Right lung (tissue), 10 donors: ENCODE results near the gene C16orf96. TPM values are rescaled to one million over a fixed set of nuclear protein-coding genes. Genes with fewer than 3 reads are reported as not detected.

ENCODE experiments used
- DNase-seq, 2 donors: peaks; one replicate each; pipeline ENCODE4 v3.0.0-alpha.2; 2013
- long read RNA-seq, 8 donors: transcript quantifications; one replicate each; lab custom pipeline, GENCODE V29; 2026
- polyA plus RNA-seq, 5 donors: library from polyadenylated mRNA; unstranded; fragments of 120-200 nt; gene quantifications; one replicate each; pipeline versions ENCODE4 v1.2.1 to v1.2.3, GENCODE V29; 2013; ENCODE audit warnings: inconsistent platforms in 1 of 5, low replicate concordance in 1 of 5; ENCODE audit not compliant: insufficient read length in 5 of 5, insufficient read depth in 1 of 5

Gene C16orf96
- under 1 TPM; 0.27 to 0.54 (median 0.33) TPM for polyA plus RNA-seq
- long read RNA-seq, donor 1 = 0 reads
- long read RNA-seq, donor 2 = 0 reads
- long read RNA-seq, donor 3 = 0 reads
- long read RNA-seq, donor 4 = 0 reads
- long read RNA-seq, donor 5 = 0 reads
- long read RNA-seq, donor 6 = 0 reads
- long read RNA-seq, donor 7 = 0 reads
- long read RNA-seq, donor 8 = 0 reads

DNA sequence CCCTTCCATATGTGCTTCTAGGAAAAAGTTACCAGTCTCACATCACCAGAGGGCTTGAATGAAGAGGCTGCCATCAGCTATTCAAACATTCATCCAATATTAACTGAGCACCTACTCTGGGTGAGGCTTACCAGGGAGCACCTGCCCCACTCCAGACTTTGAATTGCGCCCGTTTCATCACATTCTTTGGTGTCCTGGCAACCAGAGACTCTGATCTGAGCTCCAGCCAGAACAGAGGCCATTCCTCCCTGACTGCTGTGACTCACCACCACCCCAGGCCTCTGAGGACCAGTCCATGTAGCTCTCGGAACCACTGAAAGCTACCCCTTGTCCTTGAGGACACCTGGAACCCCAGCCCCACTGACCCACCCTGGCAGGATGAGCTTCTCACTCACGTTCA lies at the start of gene C16orf96:
TSS of gene C16orf96 (plus strand) at position 229 of the 400 bp plus-strand sequence. CDS start at position 379, 150 bp downstream.
- DNase-seq = no peak

DNA sequence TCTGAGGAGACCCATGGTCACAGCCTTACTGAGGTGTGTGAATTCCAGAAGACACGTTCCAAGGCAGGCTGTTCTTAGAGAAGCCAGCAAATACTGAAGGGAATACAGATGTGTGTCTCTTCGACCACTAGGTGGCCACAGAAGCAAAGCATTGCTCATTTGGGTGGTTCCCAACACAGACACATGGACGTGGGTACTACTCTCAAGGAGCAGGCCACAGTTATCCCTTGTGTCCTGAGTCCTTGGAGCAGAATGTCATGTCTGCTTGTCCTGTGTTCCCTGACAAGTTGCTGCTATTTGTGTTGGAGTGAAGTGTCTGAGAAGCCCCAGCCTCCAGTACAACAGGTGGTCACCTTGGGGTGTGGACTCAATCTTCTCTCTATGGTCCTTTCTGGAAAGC lies 49.7 kb upstream of the C16orf96 start:
- peak; percentile 47 to 60 for DNase-seq

DNA sequence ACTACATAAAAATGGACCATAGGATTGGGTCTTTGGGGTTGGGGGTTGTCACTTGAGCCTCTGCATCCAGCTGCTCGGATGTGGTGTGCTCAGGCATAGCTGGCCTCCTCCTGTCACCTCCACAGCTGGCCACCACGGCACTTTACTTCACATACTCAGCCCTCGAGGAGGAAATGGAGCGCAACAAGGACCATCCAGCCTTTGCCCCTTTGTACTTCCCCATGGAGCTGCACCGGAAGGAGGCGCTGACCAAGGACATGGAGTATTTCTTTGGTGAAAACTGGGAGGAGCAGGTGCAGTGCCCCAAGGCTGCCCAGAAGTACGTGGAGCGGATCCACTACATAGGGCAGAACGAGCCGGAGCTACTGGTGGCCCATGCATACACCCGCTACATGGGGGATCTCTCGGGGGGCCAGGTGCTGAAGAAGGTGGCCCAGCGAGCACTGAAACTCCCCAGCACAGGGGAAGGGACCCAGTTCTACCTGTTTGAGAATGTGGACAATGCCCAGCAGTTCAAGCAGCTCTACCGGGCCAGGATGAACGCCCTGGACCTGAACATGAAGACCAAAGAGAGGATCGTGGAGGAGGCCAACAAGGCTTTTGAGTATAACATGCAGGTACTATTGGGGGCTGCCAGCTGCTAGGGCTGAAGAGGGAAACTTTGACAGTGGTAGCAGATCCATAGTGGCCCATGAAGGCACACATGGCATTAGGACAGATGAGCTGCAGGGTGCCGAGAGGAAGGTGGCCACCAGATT lies 48.4 kb upstream of the C16orf96 start:
- DNase-seq = no peak

DNA sequence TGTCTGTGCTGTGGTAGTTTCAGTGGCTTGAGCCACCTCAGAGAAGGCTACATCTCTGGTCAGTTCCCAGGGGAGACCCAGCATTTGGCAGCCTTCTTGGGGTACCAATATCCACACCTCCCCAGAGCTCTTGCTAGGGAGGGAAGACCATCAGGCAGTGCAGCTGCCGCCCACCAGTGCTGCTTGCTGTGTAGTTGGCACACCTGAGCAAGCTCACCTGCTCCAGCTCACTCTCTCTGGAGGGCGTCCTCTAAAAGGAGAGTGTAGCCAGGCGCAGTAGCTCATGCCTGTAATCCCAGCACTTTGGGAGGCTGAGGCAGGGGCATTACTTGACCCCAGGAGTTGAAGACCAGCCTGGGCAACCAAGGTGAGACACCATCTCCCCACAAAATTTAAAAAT lies 47.3 kb upstream of the C16orf96 start:
- no peak for DNase-seq

DNA sequence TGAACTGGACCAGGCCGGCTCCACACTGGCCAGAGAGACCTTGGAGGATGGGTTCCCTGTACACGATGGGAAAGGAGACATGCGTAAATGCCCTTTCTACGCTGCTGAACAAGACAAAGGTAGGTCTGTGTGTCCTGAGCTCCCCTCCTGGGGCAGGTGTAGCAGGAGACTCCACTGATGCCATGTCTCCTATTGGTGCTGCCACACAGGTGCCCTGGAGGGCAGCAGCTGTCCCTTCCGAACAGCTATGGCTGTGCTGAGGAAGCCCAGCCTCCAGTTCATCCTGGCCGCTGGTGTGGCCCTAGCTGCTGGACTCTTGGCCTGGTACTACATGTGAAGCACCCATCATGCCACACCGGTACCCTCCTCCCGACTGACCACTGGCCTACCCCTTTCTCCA lies 46.7 kb upstream of the C16orf96 start:
- DNase-seq = no peak

DNA sequence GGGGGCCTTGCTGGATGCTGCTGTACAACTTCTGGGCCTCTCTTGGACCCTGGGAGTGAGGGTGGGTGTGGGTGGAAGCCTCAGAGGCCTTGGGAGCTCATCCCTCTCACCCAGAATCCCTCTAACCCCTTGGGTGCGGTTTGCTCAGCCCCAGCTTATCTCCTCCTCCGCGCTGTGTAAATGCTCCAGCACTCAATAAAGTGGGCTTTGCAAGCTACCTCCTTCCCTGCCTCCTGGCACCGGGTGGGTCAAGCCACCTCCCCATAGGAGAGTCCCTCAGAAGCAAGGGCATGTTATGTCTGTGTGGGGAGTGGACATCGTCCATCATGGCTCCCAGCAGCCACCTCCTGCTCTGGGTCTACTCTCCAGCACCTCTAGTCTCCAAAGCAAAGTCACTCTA lies 46.0 kb upstream of the C16orf96 start:
- DNase-seq = no peak

DNA sequence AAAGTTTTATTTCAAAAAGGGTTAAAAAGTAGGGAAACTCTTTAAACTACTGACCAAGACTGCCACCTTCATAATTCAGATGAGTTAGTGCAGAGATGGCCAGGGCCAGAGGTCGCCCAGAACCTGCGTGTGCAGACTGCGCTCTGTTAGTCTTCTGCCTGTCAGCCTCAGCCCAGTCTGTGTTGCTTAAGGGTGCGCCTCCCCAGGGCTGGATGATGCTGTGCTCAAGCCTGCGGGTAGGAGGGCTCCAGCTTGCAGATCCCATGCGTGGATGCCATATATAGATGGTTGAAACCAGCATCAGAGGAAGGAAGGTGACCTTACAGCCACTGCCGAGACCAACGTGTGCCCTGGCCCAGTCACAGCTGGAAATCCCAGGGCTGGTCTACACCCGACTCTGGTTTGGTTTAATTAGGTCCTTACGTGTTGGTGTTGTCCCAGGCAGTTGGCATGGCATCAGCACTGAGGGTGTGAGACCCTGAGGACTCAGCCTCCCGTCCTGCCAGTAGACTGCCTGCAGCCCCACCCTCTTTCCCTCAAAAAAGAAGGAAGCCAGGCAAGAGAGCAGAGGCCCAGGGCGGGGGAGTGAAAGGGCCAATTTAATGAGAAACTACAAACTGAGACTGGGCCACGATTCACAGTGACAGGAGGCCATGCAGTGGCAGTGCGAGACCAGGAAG lies 45.3 kb upstream of the C16orf96 start:
- DNase-seq = no peak

DNA sequence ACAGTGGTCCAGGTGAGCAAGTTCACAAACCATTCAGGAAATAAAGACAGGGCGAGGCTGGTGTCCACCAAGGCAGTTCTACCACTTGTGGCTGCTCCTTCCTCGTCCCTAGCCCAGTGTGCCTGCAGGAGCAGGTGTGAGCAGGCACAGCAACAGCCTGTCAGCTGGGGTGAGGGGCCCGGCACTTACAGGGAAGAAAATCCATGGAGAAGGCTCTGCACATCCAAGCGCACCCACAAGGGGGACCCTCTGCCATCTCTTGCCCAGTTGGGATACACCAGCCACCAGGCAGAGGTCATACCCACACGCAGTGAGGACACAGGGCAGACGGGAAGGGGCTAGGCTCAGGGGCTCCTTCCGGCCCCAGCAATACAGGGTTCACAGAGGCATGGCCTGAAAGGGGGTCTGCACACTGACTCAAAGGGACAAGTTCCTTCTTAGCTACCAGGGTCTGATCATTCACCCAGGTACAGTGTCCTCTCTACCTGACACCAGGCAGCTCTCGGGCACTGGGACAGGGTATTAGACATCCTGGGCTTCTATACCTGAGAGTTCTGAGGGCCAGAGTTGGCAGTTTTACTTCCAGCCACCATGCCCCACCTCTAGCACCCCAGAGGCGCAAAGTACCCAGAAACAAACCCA lies 44.6 kb upstream of the C16orf96 start:
- no peak for DNase-seq

DNA sequence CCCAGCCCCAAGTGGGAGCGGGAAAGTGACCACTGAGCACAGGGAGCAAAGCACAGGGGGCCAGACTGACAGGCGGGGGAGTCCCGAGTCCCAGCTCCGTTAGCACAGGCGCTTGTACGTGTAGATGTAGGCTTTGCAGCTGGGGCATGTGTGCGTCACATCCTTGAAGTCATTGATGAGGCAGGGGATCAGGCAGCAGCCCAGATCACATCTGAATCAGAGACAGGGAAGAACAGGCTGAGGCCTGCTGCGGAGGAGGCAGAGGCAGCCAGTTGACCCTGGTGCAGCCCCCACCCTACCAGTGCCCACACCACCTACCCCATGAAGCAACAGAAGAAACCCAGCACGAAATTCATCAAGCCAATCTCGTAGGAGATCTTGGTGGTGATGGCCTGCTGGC lies 43.7 kb upstream of the C16orf96 start:
- DNase-seq = no peak

DNA sequence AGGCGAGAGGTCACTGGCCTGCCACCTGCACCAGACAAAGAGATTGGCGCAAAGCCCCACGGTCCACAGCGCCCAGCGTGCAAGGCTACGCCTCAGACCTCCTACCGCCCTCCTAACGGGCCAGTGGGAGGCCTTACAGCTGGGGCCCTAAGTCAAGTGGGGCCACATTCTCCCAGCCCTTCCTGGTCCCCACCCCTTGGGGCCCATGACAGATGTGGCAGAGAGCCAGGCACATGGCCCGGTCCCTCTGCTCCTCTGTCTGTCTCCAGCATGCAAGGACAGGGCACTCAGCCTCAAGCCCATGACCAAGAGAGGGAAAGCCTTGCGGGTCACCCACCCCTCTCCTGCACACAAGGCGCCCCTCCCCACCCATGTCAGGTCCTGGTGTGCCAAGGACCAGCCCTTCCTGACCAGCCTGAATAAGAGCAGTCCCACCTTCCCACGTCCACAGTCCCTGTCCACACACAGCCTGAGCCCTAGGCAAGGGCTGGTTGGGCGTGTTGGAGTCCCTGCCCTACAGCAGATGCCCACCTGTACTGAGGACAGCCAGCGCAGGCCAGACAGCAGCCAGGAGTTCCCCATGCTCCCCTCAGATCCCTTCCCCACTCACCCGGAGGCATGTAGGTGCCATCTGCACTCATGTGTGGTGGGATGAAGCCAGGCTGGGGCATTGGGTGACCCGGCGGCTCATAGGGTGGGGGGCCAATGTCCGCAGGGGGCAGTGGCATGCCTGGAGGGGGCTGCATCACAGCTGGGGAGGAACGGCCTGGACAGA lies 42.9 kb upstream of the C16orf96 start:
- no peak for DNase-seq

DNA sequence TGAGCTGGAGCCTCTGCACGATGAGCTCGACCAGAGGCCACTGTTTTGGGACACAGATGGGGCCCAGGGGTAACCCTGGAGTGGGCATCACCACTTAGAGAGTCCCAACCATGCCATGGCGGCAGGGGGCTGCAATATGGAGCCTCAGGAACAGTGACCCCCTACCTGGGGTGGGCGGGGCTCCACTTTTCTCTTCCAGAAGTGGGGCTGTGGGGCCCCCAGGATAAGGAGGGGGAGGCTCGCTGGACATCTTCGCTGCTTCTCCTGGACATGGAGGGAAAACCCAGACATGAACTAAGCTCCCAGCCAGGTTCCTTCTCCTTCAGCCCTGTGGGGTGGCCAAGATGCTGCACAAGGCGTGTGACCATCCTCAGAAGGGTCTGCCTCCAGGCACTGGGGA lies 42.3 kb upstream of the C16orf96 start:
- no peak for DNase-seq

DNA sequence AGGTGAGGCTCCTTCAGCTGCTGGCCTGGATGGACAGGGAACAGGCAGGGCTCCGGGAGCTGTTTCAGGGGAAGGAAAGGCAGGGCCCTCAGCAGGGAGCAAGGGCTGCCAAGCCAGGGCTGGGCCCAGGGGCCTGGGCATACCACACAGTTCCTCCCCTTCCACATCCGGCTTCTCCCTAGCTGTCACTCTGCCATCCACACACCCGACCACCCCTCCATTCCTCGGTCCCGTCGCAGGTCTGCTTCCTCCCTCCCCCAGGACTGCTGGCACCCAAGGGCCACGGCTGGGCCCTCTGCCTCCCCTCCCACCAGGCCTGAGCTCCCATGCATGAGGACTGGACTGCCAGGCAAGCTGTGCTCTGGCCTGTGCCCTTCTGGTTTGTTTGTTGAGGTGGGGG lies 41.5 kb upstream of the C16orf96 start:
- no peak for DNase-seq

DNA sequence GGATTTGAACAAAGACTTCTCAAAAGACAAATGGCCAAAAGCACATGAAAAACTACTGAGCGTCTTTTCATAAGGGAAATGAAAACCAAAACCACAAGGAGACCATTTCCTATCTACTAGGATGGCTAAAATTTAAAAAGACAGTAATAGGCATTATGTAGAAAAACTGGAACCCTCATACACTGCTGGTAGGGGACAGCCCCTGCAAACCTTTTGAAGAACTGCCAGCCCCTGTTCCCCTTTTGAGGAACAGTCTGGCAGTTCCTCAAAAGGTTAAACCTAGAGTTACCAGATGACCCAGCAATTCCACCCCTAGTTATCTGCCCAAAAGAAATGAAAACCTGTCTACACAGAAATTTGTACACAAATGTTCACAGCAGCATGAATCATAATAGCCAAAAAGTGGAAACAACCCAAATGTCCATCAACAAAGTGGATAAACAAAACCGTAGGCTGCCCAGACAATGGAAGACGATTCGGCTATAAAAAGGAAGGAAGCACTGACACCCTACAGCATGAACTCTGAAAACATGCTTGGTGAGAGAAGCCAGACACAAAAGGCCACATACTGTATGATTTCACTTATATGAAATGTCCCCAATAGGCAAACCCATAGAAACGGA lies 40.4 kb upstream of the C16orf96 start:
- no peak for DNase-seq

DNA sequence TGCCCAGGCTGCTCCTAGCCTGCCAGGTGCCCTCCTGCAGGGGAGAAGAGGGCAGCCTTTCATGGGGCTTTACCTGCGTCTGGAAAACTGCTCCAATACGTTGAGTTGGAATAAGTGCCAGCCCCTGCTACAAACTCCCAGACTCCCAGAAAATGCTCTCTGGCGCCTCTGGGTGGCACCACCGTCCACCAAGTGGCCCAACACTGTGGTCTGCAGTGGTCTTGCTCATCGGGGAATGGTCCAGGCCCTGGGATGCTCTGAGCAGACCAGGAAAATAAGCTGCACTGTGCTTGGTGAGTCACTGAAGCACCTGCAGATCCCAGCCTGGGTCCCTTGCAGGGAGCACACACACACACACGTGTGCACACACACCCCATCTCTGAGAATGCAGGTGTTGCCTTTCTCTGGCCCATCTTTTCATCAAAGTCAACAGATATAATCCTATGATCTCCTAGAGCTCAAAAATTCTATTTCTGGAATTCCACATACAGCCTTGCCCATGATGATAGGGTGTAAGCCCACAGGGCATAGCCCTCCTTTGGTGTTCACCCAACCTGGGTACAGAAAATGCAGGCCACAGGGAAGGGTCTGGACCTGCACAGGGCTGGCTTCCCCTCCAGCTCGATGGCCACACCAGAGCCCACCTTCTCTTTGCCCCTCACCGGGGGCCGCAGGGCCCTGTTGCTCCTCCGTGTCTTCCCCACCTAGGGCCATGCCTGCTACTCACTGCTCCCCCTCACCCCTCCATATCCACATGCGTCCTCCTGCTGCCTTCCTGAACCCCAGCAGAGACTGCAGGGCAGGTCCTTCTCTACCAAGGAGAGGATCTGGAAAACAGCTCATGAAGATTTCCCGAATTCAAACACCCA lies 38.1 kb upstream of the C16orf96 start:
- no peak for DNase-seq

DNA sequence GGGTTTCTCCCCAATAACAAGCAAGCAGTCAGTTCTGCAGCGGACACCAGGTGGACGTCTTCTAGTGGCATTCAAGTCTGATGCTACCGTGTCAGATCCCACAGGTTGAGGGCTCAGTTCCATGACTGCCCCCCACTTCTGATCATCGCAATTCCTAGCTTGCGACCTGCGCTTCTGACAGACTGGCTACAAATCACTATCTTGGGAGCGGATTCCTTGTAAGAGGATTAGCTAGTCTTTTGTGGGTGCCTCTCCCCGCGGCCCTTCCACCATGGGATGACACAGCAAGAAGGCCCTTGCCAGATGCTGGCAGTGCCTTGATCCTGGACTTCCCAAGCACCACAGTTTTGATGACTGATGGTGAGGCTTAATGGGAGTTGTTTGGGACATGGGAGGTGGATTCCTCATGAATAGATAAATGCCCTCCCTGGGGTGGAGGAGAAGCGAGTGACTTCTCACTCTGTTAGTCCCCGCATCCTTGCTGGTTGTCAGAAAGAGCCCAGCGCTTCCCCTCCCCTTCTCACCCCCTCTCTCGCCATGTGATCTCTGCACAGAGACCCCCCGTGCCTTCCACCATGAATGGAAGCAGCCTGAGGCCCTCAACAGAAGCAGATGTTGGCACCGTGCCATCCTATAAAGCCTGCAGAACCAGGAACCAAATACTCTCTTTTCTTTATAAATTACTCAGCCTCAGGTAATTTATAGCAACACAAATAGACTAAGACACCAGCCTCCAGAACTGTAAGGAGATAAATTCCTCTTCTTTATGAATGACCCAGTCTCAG lies 36.7 kb upstream of the C16orf96 start:
- no peak for DNase-seq

DNA sequence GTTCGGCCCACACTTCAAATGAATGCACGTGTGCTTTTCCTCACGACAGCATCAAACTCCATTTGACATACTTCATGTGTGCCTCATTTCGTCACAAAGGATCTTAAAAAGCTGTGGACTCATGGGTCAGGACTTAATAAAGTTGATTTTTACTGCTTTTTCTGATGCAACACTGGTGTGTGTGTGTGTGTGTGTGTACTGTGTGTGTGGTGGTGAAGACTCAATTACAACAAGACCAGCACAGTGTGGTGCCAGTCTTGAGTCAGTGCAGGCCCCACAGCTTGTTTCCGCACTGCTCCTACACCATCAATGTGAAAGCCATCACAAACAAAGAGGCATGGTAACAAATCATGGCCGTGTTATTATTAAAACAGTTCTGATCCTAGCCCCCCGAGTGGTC lies 35.2 kb upstream of the C16orf96 start:
- DNase-seq = no peak

DNA sequence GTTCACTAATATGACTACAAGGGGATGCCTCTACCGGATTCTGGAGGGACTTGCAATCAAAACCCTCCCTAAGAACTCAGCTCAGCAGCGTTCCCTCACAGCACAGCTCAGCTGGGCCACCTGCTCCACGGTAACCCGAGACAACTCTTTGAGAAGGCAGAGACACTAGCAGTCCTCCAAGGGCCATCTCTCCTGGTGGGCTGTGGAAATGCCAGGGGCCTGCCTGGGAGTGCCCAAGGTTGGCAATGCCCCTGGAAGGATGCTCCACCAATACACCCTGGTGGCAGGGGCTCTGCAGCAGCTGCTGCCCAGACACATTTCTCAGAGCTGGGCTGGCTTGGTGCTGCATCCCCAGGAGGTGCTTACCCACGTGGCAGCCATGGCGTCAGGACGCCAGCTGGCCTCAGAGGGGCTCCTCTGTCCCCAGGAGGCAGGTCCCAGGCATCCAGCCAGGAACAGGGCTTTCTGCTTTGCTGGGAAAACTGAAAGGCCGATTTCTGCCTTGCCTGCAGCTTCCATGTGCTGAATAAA lies 34.0 kb upstream of the C16orf96 start:
- DNase-seq = peak; percentile 47 to 56

DNA sequence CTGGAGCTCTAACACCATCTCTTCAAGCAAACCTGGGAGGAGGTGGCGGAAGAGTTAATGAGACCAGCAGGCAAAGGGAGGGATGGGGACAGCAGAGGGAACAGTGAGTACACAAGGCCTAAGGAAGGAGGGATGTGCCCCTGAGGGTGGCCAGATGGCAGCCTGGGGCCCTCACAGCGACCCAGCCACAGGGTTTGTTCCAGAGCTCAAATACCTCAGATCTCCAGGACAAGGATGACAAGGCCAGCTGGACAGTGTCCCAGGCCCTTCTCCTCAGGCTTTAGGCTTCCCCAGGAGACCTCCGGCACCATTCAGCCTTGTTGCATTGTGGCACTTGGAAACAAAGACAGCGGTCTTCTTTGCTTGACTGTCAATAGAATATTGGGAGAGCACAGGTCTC lies 32.5 kb upstream of the C16orf96 start:
- no peak for DNase-seq

DNA sequence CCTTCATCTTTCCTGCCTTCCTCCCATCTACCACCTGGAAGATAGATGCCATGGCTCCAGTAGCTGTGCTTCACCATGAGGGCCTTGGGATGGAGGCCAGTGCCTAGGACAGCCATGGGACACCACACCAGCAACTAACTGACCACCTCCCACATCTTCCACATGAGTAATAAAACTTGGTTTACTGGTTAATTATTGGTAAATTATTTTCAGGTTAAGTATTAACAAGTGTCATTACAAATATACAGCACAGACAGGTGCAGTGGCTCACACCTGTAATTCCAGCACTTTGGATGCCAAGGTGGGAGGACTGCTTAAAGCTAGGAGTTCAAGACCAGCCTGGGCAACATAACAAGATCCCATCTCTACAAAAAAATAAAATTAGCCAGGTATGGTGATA lies 31.6 kb upstream of the C16orf96 start:
- no peak for DNase-seq
